Measurements from ENCODE around the gene GLIS1. TPM values are rescaled to one million over a fixed set of nuclear protein-coding genes. Genes with fewer than 3 reads are reported as not detected.

Gene GLIS1
- polyA plus RNA-seq, 1 donor = not detected

GRCh38 chr1:53543778-53544695 lies 194.9 kb downstream of the GLIS1 start:
- no peak for DNase-seq

DNA sequence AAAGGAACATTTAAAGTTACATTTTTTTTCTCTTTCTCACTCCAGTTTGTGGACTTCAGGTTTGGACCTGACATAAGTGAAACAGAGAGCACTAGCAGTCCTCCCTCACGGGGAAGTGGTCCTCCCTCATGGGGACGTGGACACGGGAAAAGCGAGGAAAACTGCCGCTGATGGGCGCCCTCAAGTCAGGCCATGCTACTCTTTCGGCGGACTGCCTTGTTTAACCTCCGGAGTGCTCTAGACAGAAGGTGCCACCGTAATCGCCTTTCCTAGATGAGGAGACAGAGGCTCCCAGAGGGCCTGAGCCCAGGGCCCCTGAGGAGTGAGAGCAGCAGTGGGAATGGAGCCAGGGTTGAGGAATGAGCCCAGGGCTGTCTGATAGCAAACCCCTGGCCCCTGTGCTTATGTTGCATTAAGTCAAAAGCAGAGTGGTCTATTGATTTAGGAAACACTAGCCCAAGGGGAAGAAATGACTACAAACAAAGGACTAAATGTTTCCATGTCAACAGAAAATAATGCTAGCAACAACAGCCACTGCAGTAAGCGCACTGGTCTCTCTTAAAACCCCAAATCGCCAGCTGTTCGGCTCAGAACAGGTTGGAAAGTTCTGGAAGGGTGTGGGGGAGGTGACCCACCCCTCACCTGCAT lies 195.7 kb downstream of the GLIS1 start:
- no peak for DNase-seq

- no peak for DNase-seq
Observed at GRCh38 chr1:53542551-53542950, 196.4 kb downstream of the GLIS1 start.

DNA sequence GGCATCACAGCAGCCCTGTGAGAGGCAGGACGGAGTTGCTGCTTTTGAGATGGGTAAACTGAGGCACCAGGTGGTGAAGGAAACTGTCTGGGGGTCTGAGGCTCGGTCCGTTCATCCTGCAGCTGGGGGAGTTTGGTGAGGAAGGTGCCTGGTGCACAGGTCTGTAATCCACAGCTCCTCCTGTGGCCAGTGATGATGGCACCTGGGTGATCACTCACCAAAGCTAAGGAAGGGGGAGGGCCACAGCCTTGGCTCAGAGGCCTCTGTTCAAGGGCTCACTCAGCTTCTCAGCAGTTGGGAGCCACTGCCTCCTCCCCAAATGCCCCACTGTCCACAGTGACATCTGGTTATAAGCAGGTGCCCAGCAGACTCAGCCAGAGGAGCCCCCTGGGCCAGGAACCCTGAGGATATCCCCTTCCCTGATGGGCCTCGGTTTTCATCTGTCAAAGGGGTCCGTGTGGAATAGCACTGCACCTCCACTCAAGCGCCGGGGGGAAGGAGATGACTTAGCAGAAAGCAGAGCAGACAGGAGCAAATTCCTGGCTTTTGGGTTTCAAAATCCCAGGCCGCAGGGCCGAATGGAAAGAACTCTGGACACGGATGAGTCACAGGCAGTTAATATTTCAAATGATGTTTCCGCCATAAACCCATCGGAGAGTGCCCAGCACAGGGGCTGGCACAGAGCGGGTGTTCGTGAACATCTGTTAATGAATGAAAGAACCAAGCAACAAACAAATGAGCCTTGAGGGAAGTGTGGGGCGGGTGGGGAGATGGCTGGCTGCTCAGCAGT lies 197.0 kb downstream of the GLIS1 start:
- peak; percentile 52 for DNase-seq

GRCh38 chr1:53541263-53541625 lies 197.7 kb downstream of the GLIS1 start:
- DNase-seq = no peak

DNA sequence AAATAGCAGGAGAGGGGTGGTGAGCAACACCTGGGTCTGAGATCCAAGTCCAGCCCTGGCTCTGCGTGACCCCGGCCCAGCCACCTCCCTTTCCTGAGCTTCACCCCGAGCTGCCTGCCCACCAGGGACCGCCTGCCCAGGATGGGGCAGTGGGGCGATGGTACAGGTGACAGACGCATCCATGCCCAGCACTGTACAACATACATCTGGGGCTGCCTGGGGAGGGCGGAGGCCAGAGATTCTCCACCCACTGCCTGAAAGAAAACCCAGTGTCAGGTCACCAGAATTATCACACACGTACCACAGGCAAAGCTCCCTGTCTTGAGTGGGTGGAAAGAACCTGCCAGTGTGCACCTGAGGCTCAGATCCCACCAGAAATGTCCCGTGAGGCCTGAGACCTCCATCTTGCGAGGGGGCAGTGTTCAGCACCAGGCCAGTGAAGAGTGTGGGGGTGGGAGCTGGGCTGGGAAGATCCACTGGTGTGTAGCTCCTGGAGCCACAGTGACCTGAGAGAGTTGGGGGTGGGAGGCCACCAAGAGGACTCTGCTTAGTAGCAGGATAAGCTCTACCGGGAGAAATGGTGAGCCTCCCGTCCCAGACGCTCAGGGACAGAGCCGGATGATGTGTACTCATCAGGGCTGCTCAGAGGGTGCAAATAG lies 198.2 kb downstream of the GLIS1 start:
- DNase-seq = no peak

DNA sequence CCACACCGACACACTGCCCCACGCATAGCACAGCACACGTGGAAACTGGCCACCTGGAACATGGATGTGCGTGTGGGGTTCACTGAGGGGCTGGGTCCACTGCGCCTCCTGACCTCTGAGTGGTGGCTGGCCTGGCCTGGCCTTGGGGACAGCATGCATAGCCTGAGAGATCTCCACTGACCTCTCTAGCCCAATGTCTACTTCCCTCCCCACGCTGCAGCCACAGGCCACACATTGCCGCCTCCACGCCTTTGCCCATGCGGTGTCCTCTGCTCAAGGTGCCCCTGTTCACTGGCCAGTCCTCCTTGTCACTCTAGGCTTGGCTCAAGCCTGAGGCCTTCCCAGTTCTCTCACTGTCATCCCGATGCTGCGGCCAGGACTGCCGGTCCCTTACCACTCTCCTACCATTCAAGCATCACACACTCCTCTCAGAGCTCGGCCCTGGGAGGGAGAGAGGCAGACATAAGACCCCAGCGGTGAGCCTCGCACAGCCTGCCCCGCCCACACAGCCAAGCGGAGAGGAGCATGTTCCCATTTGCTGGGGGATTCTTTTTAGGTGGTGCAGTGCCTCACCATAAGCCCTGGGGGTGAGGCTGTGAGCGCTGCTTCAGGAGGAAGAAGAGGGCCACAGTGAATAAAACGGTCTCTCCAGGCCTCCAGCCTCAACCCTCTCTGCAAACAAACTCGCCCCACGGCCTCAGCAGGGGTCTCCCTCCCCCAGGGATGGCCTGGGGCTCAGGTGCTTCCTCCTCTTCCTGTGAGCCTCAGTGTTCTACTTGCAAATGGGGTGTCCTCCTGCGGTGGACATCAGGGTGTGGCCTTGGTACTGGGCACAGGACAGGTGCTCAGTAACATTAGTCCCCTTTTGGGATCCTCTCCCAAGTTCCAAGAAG lies 199.0 kb downstream of the GLIS1 start:
- no peak for DNase-seq

- no peak for DNase-seq
Observed at GRCh38 chr1:53539226-53539625, 199.7 kb downstream of the GLIS1 start.

DNA sequence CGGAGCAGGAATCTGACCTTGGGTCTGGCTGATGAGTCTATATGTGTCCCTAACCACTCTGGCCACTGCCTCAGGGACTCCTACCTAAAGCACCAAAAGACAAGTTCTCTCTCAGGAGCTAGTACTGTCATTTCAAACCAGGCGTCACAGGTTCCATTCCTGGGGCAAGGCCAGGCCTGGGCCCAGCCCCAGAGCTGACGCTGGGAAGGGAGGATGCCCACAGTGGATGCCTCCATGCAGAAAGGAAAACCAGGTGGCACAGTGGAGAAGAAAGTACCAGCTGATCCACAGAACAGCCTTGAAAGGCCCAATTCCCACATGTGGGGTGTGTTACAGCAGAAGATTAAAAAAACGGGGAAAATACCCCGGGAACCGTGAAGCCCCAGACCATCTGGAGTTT lies 202.4 kb downstream of the GLIS1 start:
- DNase-seq = no peak

DNA sequence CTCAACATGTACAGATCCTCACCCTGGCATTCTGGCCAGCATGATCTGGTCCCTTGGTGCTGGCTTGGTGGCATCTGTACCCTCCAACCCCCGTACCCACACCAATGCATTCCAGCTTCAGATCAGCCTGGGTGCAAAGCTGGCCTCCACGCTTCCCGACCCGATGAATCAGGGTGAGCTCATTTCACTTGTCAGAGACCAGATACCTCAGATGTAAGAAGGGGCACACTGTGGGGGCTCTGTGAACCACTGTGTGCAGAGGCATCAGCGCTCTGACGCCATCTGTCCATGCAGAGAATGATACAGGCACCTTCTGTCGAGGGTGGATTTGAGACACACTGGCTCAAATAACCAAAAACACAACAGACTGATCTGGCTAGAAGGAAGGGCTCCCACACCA lies 203.1 kb downstream of the GLIS1 start:
- DNase-seq = no peak

DNA sequence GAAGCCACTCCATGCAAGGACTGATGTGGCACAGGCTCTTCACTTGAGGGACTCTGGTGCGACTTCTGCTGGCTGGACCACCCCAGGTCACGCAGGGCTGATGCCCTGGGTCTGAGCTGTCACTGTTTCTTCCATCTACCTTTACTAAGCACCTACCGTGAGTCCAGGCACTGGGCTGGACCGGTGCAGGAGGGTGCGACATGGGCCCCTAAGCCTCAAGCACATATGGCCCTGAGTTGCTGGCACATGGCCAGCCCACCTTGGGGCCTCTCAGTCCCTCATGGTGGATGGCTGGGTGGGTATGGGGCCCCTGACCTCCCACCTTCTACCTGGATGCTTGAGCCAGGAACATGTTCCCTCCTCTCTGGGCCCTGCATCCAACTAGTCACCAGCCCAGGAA lies 203.7 kb downstream of the GLIS1 start:
- DNase-seq = no peak

- no peak for DNase-seq
Observed at GRCh38 chr1:53532912-53533311, 206.1 kb downstream of the GLIS1 start.

- no peak for DNase-seq
Observed at GRCh38 chr1:53532377-53532776, 206.6 kb downstream of the GLIS1 start.

- DNase-seq = no peak
Observed at GRCh38 chr1:53530550-53530949, 208.4 kb downstream of the GLIS1 start.

- no peak for DNase-seq
Observed at GRCh38 chr1:53529555-53529954, 209.4 kb downstream of the GLIS1 start.

DNA sequence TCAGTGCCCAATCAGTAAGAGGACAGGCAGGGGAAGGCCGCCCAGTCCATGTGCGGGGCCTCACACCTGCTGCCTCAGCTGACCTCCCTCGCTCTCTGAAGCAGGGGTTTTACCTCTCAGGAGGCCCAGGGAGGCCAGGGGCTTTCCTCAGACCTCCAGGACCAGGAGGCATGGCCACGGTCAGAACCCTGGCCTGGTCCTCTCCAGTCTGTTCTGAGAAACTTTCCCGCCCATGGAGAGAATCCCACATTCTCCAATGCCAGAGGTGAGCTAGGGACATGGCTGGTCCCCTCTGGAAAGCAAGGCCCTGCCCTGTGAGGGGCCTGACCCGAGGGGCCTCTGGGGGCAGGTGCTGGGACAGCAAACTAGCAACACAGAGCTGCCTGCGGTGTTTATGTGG lies 211.6 kb downstream of the GLIS1 start:
- DNase-seq = no peak

- peak; percentile 66 for DNase-seq
Observed at GRCh38 chr1:53526451-53527101, 212.4 kb downstream of the GLIS1 start.

GRCh38 chr1:53525595-53525994 lies 213.4 kb downstream of the GLIS1 start:
- no peak for DNase-seq

GRCh38 chr1:53524428-53525375 lies 214.3 kb downstream of the GLIS1 start:
- peak; percentile 36 for DNase-seq

Data from hindlimb muscle (tissue), 1 donor.